Endometrial microvascular endothelial cells (primary cell): ENCODE data around the gene NEK6. TPM values are rescaled to one million over a fixed set of nuclear protein-coding genes. Genes with fewer than 3 reads are reported as not detected.

ENCODE experiments used
- in situ Hi-C: cut with HindIII; loops from 2 replicates; pipeline ENCODE4 v1.10.0; 2017; ENCODE audit warnings: low sequenced_read_pairs, low pct_unique_long_range_greater_than_20kb; ENCODE audit errors: inconsistent ontology term
- total RNA-seq: library from RNA; depleted of rRNA; stranded (reverse); fragments of >200 nt; gene quantifications from one replicate; pipeline ENCODE4 v1.2.3, GENCODE V29; 2015; ENCODE audit errors: inconsistent ontology term

Gene NEK6
- total RNA-seq, 1 donor from 2014 or later = 40.0 TPM

DNA sequence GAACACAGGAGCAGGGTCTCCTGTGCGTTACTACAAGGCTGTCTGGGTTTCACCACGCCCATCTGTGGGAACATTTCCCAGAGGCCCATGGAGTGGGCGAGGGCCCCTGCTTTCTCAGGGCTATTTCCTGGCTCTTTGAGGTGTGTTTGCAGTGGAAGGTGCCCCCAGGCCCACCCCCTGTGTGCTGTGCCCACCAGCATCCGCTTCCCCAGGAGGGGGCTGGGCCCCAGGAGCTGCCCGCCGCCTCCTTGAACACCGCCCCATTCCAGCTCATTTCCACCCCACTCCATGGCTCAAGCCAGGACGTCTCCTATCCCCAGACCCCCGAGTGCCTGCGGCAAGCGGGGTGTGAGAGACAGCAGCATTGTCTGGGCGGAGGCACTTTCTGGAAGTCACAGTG lies 70.5 kb downstream of the NEK6 start:
- in situ Hi-C loops = no loop called here

DNA sequence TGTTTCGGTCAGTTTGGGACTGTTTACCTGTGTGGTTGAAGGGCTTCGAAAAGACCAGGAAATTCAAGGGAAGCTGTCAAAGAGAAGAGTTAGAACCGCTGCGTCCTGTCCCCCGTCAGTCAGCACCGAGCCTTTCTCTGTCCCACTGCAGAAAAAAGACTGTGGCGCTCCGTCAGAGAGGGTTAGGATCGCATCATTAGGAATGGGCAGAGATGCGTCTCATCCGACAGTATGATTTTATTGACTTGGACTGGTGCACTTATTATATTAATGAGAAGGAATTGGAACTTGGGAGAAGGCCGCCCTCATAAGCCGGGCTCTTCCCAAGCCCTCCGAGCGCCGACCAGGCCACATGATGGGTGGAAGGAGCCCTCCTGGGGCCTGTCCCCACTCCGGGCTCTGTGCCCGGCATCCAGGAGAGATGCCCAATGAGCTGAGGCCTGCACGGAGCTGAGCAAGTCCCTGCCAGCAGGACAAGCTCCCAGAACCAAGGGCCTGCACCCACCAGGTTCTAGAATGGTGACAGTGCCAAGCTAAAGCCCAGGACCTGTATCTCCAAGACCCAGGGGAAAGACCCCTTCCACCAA lies 71.5 kb downstream of the NEK6 start:
- in situ Hi-C loops = no loop called here

DNA sequence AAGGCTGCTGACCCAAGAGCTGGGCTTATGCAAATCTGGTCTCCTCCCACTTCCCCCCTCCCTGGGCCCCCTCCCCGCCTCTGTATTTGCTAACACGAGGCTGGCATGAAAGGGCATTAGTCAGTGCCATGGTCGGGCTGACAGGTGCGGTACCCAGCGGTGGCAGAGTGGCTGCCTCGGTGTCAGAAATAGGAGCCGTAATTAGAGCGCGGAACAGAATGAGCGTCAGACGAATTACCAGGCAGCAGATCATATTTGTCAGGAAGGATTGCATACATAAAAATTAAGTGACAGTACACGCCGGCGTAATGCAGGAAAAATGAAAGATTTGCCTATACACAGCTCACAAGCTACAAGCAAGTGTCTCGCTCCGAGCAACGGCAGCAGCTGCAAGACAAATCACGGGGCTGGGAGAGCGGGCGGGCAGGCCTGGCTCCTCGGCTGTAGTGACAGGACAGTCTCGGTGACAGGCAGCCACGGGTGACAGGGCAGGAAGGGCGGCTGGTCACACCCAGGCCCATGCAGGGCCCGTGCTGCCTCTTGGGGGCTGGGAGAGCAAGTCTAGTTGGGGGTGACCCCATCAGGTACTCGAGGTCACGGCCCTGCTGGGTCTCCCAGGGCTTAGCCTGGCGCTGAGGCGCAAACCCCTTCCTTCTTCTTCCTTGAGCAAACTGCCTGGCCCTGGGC lies 72.4 kb downstream of the NEK6 start:
- in situ Hi-C loops = no loop called here

DNA sequence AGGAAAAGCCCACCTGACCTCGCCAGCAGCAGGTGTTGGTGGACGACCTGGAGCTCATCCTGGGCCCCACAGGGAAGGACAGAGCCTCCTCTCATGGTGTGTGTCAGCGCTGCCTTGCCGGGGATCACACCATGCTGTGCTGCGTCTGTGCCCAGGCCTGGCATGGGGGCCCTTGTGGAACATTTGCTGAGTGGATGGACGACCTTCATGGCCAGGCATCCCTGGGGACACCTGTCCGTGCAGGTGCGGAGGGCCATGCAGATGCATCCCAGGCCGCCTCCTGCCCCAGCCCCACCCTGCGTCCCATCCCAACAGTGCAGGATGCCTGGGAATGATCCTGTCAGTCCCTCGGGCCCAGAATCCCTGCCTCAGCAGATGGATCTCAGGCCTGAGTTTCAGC lies 73.8 kb downstream of the NEK6 start:
- in situ Hi-C loops = no loop called here

DNA sequence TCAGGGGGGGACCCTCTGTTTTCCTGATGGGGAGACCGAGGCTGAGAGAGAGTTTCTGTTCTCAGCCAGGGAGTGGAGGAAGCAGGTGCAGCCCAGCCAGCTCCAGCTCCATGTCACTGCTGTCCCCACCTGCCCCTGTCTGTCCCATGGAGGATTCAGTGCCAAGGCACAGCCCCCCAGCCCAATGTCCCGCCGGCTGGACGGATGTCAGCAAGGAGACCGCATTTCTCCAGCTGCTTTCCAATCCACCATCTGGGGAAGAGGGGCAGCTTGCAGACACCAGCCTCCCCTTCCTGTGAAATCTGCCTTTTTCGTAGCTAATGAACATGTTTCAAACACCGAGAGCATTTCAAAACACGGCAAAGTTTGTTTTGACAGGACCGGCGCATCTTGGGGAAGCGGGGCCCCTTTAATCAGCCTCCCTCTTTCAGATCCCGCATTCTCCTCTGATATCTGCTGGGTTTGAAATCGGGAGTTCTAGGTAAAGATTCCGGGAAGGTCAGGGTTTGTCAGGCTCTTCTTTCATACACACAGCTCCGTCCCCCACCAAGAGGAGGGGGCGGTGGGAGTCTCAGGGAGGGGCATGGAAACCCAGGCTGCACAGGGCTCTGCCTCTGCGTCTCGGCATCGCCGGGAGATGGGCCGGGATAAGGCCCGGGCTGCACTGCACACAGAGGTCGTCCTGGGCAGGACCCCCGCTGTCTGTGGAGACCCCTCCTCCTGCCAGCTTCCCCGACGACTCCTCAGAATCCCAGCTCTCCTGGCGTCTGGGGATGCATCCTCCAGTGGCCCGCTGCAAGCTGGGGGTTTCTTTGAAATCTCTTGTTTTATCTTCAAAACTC lies 74.8 kb downstream of the NEK6 start:
- in situ Hi-C loops = no loop called here

DNA sequence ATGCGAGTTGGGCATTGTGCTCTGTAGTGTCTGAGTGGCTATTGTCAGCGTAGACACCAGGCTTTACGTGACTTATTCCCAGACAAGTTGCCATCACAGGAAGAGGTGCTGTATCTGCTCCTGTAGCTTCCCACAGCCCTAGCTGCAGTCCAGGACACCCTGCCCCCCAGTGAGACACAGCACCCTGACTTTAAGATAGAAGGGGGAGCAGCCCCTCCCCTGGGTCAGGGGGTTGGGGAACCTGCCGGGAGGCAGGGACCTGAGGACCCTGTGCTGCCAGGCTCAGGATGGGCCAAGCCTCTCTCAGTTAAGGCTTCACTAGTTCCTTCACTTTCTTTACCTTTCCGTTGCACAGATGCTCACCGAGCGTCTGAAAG lies 75.4 kb downstream of the NEK6 start:
- in situ Hi-C loops = no loop called here

DNA sequence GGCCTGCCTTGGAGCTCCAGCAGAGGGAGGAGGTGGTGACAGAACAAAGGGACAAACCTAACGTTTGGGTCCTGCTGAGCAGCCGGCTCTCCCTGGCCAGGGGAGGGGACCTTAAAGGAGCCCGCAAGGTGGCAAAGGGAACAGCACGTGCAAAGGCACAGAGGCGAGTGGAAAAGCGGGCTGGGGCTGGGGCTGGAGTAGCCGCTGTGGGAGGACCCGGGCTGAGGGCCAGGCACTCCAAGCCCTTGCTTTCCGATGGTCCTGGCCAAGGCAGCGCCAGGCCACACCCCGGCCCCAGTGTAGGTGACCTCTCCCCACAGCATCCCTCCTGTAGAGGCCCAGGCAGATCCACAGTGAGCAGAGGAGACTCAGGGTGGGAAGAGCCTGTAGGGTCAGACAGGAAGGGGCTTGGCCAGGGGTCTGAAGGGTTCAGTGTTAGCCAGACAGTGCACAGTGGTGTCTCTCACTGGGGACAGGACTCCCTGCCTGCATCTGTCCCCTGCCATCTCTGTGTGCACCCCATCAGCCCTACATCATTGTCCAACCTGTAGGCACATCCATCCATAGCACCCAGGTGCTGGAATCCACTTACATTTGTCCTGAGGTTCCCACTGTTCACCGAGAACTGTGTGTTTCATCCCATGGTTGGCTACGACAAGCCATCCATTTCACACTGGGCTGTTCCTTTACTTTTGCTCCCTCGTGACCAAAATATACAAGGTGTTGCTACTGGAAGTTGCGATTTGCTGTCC lies 77.0 kb downstream of the NEK6 start:
- in situ Hi-C loops = no loop called here

DNA sequence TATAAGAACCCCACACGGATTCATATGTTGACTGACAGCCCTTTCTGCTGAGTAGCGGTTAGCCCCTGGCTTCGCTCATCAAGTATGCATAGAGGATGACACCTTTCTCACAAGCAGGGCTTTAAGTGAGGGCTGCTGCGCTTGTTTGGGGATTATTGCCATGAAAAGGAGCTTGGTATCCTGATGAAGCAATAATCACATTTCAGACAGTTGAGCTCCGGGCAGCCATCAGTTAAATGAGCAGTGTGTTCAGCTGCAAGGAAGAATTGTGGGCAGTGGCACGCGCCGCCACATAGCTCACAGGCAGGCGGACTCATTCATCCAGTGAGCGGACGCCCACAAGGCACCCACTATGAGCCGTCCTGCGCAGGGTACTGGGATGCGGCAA lies 77.6 kb downstream of the NEK6 start:
- in situ Hi-C loops = no loop called here

DNA sequence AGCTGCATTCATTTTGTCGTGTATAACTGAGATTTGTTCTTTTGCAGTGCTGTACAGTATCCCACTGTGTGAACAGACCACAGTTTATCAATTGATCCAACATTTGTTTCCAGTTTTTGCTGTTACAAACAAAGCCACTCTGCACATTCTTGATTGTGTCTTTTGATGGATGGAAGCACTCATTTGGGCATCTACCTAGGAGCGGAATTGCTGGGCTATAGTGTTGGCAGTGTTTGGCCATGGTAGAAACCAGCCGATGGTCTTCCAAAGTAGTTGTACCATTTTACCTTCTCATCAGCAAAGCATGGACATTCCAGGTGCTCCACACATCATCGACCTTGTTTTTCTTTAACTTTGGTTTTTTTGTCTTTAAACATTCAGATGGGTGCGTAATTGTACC lies 79.8 kb downstream of the NEK6 start:
- in situ Hi-C loops = no loop called here

DNA sequence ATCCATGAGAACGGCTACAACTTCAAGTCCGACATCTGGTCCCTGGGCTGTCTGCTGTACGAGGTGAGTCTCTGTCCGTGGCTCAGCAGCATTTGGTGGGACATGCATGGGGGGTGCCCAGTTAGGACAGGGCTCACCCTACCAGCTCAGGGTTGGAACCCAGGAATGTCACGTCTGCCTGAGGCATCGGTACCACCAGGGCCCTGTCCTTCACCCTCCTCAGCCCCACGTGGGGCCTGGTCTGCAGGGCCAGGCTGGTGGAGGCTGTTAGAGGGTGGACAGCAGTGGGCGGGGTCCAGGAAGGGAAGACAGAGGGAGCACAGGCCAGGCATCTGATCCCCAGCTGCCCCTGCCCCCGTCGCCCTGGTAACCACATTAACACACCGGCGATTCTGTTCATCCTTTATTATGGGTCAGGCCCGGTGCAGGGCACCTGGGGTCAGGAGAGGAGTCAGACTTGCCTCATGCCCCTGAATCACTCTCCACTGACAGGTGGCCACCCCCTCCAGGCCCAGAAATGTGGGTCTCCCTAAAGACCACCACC lies 81.9 kb downstream of the NEK6 start:
- in situ Hi-C loops = no loop called here

DNA sequence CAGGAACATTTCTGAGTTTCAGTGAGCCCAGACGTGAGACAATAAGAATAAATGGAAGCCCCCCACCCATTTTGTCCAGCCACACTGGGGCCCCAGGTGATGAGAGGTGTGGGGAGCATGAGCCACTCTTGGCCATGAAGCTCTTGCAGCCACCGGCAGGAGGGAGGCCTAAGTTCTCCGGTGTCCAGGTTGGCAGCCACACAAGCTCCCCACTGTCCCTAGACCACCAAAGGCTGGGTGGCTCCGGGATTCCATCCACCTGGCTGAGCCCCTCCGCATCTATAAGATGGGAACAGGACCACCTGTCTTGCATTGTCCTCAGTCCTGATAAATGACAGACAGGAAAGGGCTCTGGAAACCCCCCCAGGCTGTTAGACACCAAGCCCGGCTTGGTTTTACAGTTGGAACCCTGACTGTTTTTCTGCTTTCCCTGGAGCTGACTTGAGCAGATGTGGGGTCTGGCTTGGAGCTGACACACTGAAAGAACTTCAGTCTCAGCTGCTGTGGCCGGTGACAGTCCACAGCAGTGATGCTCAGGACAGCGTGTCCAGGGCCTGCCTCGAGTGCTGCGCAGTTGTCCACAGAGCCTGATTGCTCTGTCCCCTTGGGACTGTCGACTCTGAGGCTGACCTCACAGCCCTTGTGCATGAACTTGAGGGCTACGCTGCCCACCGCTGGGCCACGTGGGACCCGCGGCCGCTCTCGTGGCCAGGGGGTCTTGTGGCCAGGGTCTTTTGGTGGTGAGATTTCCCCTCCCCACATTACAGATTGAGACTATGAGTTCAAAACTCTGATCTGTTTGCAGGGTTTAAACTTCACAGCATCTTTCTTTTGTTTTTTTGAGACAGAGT lies 82.7 kb downstream of the NEK6 start:
- in situ Hi-C loops = no loop called here

DNA sequence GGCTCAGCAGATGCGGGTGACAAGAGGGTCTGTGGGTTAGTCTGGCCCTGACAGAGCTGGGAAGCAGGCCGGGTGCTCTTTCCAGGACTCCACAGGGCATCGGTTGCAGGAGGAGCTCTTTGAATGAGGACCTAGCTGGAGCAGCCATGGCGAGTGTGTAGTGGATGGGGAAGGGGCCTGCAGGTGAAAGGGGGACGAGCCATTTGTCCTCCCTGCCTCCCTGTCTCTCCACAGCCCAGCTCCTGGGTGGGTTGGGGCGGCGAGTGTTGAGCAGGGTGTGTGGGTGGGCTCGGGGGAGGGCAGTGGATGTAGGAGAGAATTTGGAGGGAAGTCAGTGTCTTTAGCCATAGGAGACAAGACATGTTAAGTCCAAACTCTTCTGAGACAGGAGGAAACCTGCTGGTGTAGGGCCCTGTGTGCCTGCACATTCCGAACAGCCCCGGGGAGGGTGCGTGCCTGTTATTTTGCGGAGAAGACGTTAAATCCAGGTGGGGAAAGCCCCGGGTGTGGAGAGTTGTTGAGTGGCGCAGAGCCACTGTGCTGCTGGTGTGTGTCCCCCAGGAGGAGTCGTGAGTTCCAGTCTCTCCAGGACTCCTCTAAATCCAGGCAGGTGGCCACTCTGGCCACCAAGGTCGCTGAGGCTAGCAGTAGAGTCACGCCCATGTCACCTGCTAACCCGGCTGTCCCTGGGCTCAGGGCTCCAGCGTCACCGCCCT lies 83.9 kb downstream of the NEK6 start:
- in situ Hi-C loops = no loop called here

DNA sequence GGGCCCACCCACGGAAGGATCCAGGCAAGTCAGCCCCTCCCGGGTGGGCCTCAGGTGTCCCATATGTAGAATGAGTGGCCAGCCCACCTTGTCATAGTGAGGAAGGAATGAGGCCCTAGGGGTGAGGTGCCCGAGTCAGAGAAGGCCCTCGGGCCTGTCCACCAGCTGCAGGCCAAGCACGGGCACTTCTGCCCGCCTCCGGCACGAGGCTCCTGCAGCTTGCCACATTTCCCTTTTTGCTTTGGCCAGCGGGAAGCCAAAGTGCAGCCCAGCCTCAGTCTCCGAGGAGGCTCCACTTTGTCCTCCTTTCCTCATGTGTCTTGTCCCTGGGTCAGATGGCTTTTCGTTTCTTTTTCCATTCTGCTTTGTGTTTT lies 84.6 kb downstream of the NEK6 start:
- in situ Hi-C loops = no loop called here

DNA sequence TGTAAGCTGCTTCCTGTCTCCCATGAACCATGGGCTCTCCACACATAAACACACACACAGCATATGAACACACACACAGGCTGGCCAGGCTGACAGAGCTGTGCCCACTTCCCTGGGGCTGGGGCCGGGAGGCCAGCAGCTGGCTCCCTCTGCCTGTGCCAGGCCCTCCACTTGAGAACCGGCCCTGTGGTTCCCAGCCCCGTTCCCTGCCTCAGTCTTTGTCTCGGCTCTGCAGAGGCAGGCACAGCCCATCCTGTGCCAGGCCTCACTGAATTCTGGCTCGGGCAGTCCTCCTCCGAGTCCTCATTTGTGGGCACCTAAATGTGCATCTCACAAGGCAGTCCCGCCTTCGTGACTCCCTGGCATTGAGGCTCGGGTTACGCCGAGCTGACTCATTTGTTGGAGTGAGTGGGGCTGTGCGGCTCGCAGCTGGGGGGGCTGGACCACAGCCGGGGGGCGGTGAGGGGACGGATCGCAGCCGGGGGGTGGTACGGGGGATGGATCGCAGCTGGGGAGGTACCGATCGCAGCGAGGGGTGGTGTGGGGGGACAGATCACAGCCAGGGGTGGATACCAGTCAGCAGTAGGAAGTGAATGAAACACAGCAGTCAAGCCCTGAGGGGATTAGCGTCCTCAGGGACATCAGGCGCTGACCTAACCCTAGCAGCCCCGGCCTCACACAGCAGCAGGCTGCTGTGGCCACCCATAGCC lies 85.2 kb downstream of the NEK6 start:
- in situ Hi-C loops = no loop called here

DNA sequence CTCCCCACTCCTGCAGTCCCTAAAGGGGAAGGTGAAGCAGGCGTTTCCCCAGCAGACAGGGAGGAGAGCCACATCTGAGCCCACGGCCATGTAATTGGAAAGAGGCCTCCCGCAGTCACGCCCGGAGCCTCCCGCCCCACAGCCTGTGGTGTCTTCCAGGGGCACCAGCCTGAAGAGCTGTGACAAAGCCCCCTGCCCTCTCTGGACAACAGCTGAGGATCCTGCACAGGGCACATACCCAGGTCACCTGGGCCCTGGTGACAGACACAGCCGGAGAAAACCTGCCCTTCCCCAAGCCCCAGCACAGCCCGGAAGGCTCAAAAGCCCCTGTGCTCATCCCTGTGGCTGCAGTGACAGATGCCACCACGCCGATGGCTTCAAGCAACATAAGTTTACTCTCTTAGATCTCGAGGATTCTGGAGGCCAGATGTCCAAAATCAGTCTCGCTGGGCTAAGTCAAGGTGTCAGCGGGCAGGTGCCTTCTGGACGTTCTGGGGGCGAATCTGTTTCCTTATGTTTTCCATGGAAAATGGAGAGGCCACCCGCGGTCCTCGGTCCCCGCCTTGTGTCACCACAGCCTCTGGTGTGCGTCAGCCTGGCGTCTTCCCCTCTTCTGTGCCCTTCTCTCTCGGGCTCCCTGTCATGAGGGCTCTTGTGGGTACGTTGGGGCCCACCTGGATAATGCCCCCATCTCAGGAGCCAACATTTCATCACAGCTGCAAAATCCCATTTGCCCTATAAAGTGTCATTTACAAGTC lies 86.0 kb downstream of the NEK6 start:
- in situ Hi-C loops = no loop called here

DNA sequence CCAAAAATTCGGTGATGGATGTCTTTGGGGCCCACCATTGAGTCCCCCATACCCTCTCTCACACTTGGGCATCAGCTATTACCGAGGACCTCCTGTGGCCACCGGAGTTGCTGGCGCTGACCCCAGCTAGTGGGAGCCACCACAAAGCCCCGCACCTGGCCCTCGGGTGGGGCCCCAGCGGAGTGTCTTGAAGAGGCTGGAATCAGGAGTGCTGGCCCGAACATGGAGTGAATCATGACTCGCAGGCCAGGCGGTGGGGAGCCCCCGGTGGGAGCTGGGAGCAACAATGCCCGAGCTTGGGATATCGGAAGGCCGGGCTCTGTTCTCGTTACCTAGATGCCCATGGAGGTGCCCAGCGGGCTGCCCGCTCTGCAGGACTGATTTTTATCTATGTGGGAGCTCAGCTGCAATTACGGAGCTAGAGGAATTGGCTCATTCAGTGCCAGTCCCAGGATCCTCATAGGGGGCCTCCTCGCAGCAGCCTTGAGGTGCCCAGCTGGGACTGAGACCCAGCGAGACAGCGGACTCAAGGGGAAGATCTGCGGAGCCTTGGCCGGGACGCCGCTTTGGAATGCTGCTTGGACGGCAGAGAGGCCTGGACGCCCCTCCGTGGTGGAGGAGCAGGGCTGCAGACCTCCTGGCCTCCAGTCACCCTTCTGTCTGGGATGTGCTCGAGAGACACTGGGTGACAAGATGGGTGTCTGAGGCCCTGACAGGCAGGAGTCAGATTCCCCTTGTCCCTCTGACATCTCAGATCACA lies 86.7 kb downstream of the NEK6 start:
- in situ Hi-C loops = no loop called here
